GM18951 (cell line): Measurements from ENCODE around the gene FBXW8.

ENCODE experiments used
- POLR2A ChIP-seq: IDR thresholded peaks from 4 replicates; pipeline ENCODE4 v1.6.1; 2011; ENCODE audit warnings: mild to moderate bottlenecking; ENCODE audit not compliant: insufficient read length, insufficient read depth; ENCODE audit errors: extremely low read depth
- in situ Hi-C: fragments of 300-500 bp; cut with MboI; formaldehyde crosslinking; loops from one replicate; pipeline ENCODE4 v1.12.0; 2022; ENCODE audit warnings: low sequenced_read_pairs, mixed read lengths, inconsistent platforms; ENCODE audit not compliant: unreplicated experiment

FBXW8 gene

GRCh38 chr12:116880213-116880816 is 30.4 kb upstream of the FBXW8 start:
- TF ChIP-seq POLR2A: no peak

DNA sequence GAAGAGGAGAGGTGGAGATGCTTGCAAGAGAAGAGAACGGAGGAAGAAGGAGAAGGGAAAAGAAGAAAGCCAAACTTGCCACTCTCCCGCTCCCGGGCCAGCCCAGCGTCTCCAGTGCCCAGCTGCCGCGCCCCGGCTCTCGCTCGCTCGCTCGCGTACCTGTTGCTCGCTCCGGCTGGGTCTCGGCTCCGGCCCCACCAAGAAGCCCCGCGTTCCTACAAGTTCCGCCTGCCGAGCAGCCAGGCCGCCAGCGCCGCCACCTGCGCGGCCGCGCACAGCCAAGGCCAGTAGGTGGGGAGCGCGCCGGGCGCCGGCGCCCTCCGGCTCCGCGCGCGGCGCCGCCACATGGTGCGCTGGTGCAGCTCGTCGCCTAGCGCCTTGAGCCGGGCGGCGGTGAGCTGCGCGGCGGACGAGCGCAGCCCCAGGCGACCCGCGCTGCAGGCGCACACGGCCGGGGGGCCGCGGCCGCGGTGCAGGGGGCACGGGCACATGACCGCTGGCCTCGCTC is 29.9 kb upstream of the FBXW8 start:
- in situ Hi-C loops: no loop called here
- TF ChIP-seq POLR2A: no peak

More at GRCh38 chr12:116880213-116880816, 30.4 kb upstream of the FBXW8 start:
- in situ Hi-C loops: no loop called here

DNA sequence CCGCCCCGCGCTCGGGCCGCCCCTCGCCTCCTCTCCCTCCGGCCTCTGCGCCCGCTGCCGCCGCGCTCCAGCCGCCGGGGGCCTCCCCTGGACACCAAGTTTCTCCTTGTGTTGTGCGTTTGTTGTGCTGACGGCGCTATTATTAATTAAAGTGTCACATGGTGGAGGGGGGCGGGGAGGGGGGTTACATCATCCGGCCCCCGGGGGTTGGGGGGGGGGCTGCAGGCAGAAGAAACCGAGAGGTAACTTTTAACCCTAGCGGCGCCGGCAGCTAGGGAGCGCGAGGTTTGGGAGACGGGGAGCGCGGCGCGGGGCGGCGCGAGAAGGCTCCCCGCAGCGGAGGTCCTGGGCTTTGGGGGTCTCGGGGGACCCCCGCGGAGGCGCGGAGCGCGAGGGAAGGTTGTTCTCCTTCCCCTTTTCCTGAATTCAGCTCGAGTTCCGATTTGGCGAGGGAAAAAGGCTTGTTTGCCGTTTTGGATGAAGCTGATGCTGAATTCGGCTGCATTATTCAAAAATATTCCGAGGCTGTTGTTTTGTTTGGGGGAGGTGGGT is 29.3 kb upstream of the FBXW8 start, which contains the start of gene HRK:
HRK (minus strand) TSS at position 117 of the 552 bp plus-strand sequence. CDS start 134 bp downstream, outside the sequence.
- in situ Hi-C loops: no loop called here
- TF ChIP-seq POLR2A: no peak

- no peak for TF ChIP-seq POLR2A
- in situ Hi-C loops: no loop called here
Observed at GRCh38 chr12:116881877-116882507, 28.8 kb upstream of the FBXW8 start.

GRCh38 chr12:116882742-116883141 is 28.0 kb upstream of the FBXW8 start:
- in situ Hi-C loops: no loop called here
- no peak for TF ChIP-seq POLR2A

DNA sequence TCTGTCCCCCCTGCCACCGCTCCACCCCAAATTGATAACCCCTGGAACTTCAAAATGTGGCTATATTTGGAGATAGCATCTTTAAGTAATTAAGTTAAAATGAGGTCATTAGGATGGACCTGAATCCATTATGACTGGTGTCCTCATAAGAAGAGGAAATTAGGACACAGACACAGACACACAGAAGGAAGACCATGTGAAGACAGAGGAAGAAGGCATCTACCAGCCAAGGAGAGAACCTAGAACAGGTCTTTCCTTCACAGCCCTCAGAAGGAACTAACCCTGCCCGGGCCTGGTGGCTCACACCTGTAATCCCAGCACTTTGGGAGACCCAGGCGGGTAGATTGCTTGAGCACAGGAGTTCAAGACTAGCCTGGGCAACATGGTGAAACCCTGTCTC is 25.9 kb upstream of the FBXW8 start:
- TF ChIP-seq POLR2A: no peak
- in situ Hi-C loops: no loop called here

- in situ Hi-C loops: no loop called here
- TF ChIP-seq POLR2A: no peak
Observed at GRCh38 chr12:116885491-116885890, 25.3 kb upstream of the FBXW8 start.

- in situ Hi-C loops: no loop called here
- TF ChIP-seq POLR2A: no peak
Observed at GRCh38 chr12:116887244-116887643, 23.5 kb upstream of the FBXW8 start.

- in situ Hi-C loops: no loop called here
- TF ChIP-seq POLR2A: no peak
Observed at GRCh38 chr12:116887897-116888296, 22.9 kb upstream of the FBXW8 start.

DNA sequence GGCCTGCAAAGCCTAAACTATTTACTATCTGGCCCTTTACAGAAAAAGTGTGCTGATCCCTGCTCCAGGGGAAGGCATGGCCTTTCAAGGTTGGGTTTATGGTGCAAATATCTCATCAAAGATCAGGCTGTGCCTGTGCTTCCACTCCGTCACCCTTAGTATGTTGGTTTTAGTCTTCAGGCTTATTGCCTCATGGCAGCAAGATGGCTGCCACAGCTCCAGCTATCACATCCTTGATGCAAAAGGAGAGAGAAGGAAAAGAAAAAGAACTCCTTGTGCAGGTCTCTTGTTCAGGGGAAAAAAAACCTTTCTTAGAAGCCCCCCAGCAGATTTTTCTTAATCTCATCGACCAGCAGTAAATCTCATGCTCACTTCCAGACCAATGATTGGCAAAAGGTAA is 20.4 kb upstream of the FBXW8 start:
- in situ Hi-C loops: no loop called here
- no peak for TF ChIP-seq POLR2A

DNA sequence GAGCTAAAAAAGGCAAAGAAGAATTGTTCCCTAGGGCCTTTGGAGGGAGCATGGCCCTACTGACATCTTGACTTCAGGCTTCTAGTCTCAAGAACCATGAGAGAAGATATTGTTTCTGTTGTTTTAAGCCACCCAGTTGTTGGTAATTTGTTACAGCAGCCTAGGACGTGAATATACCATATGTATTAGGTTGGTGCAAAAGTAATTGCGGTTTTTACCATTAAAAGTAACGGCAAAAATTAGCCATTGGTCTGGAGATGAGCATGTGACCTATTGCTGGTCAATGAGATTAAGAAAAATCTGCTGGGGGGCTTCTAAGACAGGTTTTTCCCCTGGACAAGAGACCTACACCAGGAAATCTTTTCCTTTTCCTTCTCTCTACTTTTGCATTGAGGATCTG is 19.7 kb upstream of the FBXW8 start:
- in situ Hi-C loops: no loop called here
- TF ChIP-seq POLR2A: no peak

DNA sequence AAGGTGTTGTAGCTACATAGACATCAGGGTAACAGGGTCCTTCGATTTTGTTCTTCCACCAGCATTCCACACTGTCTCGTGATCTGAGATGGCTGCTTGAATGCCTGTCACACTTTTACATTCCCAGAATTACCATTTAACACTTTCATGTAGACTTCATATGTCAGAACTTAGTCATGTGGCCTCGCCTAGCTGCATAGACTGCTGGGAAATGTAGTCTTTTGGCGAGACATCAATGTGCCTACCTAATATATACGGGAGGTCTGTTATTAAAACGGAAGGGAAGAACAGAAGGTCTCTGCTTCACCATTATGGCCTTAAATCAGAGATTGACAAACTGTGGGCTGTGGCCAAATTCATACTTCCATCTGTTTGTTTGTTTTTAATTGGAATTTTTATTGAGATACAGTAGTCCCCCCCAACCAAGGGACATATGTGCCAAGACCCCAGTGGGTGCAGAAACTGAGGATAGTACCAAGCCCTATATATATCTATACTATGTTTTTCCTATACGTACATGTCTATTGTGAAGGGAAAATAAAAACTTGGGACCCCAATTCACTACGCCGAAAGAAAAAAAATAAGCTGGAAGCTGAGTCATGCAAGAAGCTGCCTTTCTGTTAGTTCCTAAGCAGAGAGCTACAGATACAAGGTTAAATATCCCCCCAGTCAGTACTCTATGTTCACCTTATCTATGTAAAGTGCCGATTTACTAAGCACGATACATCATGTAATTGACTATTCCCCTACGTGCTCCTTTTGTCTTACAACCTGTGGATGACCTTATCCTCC is 18.2 kb upstream of the FBXW8 start:
- in situ Hi-C loops: no loop called here
- no peak for TF ChIP-seq POLR2A

DNA sequence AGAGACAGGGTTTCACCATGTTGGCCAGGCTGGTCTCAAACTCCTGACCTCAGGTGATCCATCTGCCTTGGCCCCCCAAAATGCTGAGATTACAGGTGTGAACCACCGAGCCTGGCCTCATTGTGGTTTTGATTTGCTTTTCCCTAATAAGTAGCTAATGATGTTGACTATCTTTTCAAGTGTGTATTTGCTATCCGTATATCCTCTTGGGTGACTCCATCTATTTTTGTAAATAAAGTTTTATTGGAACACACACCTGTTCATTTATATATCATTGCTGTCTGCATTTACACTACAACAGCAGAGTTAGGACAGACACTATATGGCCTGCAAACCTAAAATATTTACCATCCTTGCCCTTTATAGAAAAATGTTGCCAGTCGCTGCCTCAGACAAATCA is 15.8 kb upstream of the FBXW8 start:
- in situ Hi-C loops: no loop called here
- no peak for TF ChIP-seq POLR2A

DNA sequence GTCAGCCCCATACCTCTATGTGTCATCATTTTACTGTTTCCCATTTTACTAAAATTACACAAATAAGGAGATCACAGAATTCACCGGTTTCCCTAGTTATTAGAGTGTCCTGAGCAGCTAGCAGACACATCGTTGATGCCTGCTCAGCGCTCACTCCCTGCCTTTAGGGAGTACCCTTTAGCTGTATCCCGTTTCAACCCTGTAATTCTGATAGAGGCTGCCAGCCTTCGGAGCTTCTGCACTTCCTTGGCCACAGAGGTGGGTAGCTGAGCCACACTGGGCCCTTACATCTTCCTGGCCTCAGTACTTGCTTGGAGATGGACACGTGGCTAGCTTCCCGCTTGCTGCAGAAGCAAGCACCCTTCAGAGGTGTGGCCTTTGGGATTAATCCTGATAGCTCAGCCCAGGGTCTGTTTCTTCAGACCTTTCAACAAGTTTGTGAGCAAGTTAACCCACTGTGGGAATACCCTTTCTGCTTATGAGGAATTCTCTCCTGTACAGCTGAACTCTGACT is 14.3 kb upstream of the FBXW8 start:
- TF ChIP-seq POLR2A: no peak
- in situ Hi-C loops: no loop called here

DNA sequence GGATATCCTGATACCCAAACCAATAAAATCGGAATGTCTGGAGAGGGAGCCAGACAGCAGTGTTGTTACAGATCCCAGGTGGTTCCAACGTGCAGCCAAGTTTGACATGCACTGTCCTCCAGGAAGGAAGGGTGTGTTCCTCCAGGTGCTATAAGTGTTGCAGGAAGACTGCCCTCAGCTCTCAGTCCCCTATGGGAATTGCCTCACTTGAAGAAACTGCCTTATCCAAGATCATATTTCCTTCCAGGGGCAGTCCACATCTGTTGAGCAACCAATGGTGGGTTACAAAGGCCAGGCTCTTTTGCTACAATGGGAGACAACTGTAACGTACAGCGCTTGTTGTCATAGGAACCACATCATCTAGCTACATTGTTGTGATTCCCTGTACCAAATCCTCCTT is 13.3 kb upstream of the FBXW8 start:
- no peak for TF ChIP-seq POLR2A
- in situ Hi-C loops: no loop called here
